NB4 (cell line): Measurements from ENCODE around the gene ADGRG1.

Source experiments
- MAX ChIP-seq: IDR thresholded peaks from 2 replicates; pipeline ENCODE4 v1.6.1; 2011; ENCODE audit warnings: low read depth, low read length
- MYC ChIP-seq: IDR thresholded peaks from 2 replicates; pipeline ENCODE4 v1.6.1; 2011; ENCODE audit warnings: low read depth, low read length
- POLR2A ChIP-seq: IDR thresholded peaks from 2 replicates; pipeline ENCODE4 v1.6.1; 2011; ENCODE audit warnings: mild to moderate bottlenecking; ENCODE audit not compliant: insufficient read length; ENCODE audit errors: extremely low read depth
- TF ChIP-seq, protein P1 (sequence below): IDR thresholded peaks from one replicate; pipeline ENCODE4 v1.5.1; 2012; ENCODE audit warnings: low read depth, low read length

DNA sequence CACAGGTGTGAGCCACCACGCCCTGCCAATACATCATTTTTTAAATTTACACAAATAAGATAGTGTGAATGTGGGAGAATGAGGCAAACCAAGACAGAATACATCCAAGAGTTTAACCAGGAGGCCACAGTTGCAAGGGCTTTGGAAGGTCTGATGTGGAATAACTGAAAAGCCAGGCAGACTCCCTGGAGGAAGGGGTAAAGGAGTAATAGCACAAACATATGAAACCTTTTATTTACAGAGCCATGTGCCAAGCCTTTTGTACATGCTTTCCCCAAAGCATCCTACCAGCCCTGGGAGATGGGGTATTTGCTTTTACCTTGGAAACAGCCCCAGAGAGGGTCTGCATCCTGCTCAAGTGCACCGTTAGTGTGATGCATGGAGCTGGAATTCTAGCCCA lies 44.4 kb downstream of the ADGRG1 start:
- TF ChIP-seq, protein P1, sequence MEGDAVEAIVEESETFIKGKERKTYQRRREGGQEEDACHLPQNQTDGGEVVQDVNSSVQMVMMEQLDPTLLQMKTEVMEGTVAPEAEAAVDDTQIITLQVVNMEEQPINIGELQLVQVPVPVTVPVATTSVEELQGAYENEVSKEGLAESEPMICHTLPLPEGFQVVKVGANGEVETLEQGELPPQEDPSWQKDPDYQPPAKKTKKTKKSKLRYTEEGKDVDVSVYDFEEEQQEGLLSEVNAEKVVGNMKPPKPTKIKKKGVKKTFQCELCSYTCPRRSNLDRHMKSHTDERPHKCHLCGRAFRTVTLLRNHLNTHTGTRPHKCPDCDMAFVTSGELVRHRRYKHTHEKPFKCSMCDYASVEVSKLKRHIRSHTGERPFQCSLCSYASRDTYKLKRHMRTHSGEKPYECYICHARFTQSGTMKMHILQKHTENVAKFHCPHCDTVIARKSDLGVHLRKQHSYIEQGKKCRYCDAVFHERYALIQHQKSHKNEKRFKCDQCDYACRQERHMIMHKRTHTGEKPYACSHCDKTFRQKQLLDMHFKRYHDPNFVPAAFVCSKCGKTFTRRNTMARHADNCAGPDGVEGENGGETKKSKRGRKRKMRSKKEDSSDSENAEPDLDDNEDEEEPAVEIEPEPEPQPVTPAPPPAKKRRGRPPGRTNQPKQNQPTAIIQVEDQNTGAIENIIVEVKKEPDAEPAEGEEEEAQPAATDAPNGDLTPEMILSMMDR = no peak
- TF ChIP-seq POLR2A = no peak
- no peak for TF ChIP-seq MYC
- no peak for TF ChIP-seq MAX
